K562 (cell line): Measurements from ENCODE around the gene CFL1. TPM values are rescaled to one million over a fixed set of nuclear protein-coding genes. Genes with fewer than 3 reads are reported as not detected.

Experiments
- ATAC-seq: fragments of 200-7000 bp; cut with Tn5 transposase; 3 replicates; pipeline ENCODE4 v1.9.1; 2020; ENCODE audit warnings: moderate library complexity
- BruUV-seq: library from RNA; stranded (reverse); fragments of 400-500 nt; replicated peaks from 2 replicates; lab custom pipeline; 2021; lab: Mats Ljungman, UMichigan
- CTCF ChIA-PET: fragments of 300-600 bp; formaldehyde crosslinking; extraction: SDS; loops from one replicate; lab custom pipeline; 2021; ENCODE audit warnings: low intra/inter-chr PET ratio; lab: Yijun Ruan, JAX
- POLR2A ChIA-PET: fragments of 300-600, 350-650 bp; sonication (Branson Sonifier 250); formaldehyde crosslinking; extraction: SDS; loops from one replicate; lab custom pipeline; 2021; ENCODE audit warnings: antibody characterized with exemption, inconsistent platforms; lab: Yijun Ruan, JAX
- DNase-seq, 4 experiments: peaks; one replicate each; pipeline versions ENCODE4 v3.0.0 to v3.0.0-alpha.2; 2011 to 2018; ENCODE audit warnings: low spot score in 3 of 4, mixed read lengths in 3 of 4; ENCODE audit errors: extremely low read depth in 1 of 4
- FAIRE-seq: peaks from 2 replicates; lab custom pipeline; 2011; peaks lifted over from hg19 to GRCh38; lab: Jason Lieb, UNC
- H2AFZ ChIP-seq: 2 replicates; pipeline ENCODE4 v1.6.0; 2011; ENCODE audit warnings: low read depth, low read length, control low read depth, inconsistent platforms
- H3K27ac ChIP-seq: fragments of 200-600 bp; 3 replicates; pipeline ENCODE4 v1.8.0; 2011; ENCODE audit warnings: low read depth, mild to moderate bottlenecking, control low read depth, inconsistent platforms, low read length, moderate library complexity, mixed read lengths; ENCODE audit errors: extremely low read depth
- H3K27me3 ChIP-seq, 2 experiments: fragments of 300-600 bp in 1 of 2; 2 replicates in 1 of 2; 3 replicates in 1 of 2; pipeline versions ENCODE4 v1.6.0 to v1.8.0; 2011; ENCODE audit warnings: inconsistent platforms in 2 of 2, low read length in 2 of 2, mild to moderate bottlenecking in 1 of 2, mixed read lengths in 1 of 2, moderate library complexity in 1 of 2; ENCODE audit not compliant: control insufficient read depth in 2 of 2, insufficient read depth in 2 of 2
- H3K36me3 ChIP-seq: fragments of 300-600 bp; 3 replicates; pipeline ENCODE4 v1.8.0; 2011; ENCODE audit warnings: mild to moderate bottlenecking, low read length, inconsistent platforms; ENCODE audit not compliant: control insufficient read depth, insufficient read depth
- H3K4me1 ChIP-seq, 2 experiments: fragments of 200-600 bp in 1 of 2; replicated peaks in 1 of 2; 2 replicates in 1 of 2; 3 replicates in 1 of 2; pipeline versions ENCODE4 v1.5.1 to v1.8.0; 2011; ENCODE audit warnings: inconsistent platforms in 2 of 2, low read length in 2 of 2, mild to moderate bottlenecking in 1 of 2, mixed read lengths in 1 of 2, moderate library complexity in 1 of 2; ENCODE audit not compliant: control insufficient read depth in 2 of 2, insufficient read depth in 2 of 2
- H3K4me2 ChIP-seq: 2 replicates; pipeline ENCODE4 v1.6.1; 2011; ENCODE audit warnings: low read length, control low read depth, inconsistent platforms, mixed read lengths; ENCODE audit not compliant: insufficient read depth
- H3K4me3 ChIP-seq: fragments of 200-600 bp; sonication (generic), shearing (Covaris generic); 2 replicates; pipeline ENCODE4 v1.5.1; 2016; ENCODE audit warnings: control low read depth, inconsistent platforms
- H3K79me2 ChIP-seq: fragments of 200-600 bp; 3 replicates; pipeline ENCODE4 v1.8.0; 2011; ENCODE audit warnings: low read length, inconsistent platforms; ENCODE audit not compliant: control insufficient read depth, insufficient read depth
- H3K9ac ChIP-seq, 2 experiments: 2 replicates each; pipeline versions ENCODE4 v1.6.0 to v1.6.1; 2011; ENCODE audit warnings: low read depth in 2 of 2, low read length in 2 of 2, control low read depth in 1 of 2, inconsistent platforms in 1 of 2, mild to moderate bottlenecking in 1 of 2, mixed read lengths in 1 of 2; ENCODE audit not compliant: insufficient read depth in 1 of 2
- H3K9me1 ChIP-seq: one replicate; pipeline ENCODE4 v1.6.0; 2011; ENCODE audit warnings: inconsistent platforms, mild to moderate bottlenecking, low read length, moderate library complexity; ENCODE audit not compliant: control insufficient read depth, insufficient read depth
- H3K9me3 ChIP-seq: replicated peaks from 2 replicates; pipeline ENCODE4 v1.5.1; 2011; ENCODE audit warnings: low read depth, low read length, inconsistent platforms; ENCODE audit not compliant: control insufficient read depth, insufficient read depth
- H4K20me1 ChIP-seq: replicated peaks from 2 replicates; pipeline ENCODE4 v1.6.1; 2011; ENCODE audit warnings: low read length, inconsistent platforms, mixed read lengths; ENCODE audit not compliant: control insufficient read depth, insufficient read depth
- HMGN3 ChIP-seq: IDR thresholded peaks from 2 replicates; pipeline ENCODE4 v1.6.1; 2011; ENCODE audit warnings: borderline replicate concordance, low read depth, mild to moderate bottlenecking, mixed read lengths, low read length; ENCODE audit not compliant: insufficient read length; ENCODE audit errors: extremely low read depth
- SIX5 ChIP-seq, 2 experiments: IDR thresholded peaks; 2 replicates each; pipeline ENCODE4 v1.6.1; 2011; ENCODE audit warnings: low read length in 2 of 2, borderline replicate concordance in 1 of 2, low read depth in 1 of 2, mild to moderate bottlenecking in 1 of 2, moderate library complexity in 1 of 2; ENCODE audit not compliant: insufficient read depth in 1 of 2
- ZNF133 ChIP-seq: fragments of 250-450 bp; sonication (Bioruptor Pico); IDR thresholded peaks from 2 replicates; pipeline ENCODE4 v1.4.0; 2020; ENCODE audit warnings: mild to moderate bottlenecking
- ZNF175 ChIP-seq: fragments of 200-800 bp; sonication (Bioruptor generic); IDR thresholded peaks from 2 replicates; pipeline ENCODE4 v1.6.1; 2016; ENCODE audit warnings: low read depth, mild to moderate bottlenecking, missing genetic modification characterization, missing compliant biosample characterization
- WGBS: fragments of 100-300 bp; shearing (Covaris generic); methylation state at CpG from one replicate; pipeline ENCODE4 v1.1.6; 2016; ENCODE audit warnings: low coverage, mixed read lengths; ENCODE audit not compliant: insufficient coverage; ENCODE audit errors: missing lambda C conversion rate; 5-methylcytosine and 5-hydroxymethylcytosine counted together
- in situ Hi-C: fragments of 300-500 bp; cut with MboI; formaldehyde crosslinking; loops from 4 replicates; pipeline ENCODE4 v1.15.0; 2018; ENCODE audit warnings: inconsistent platforms, mixed read lengths
- intact Hi-C: fragments of 100-400 bp; cut with micrococcal nuclease; formaldehyde crosslinking; loops from 2 replicates; pipeline ENCODE4 v1.14.2; 2022
- polyA plus RNA-seq, 8 experiments: library from polyadenylated mRNA; depleted of rRNA in 4 of 8; stranded (reverse) in 5 of 8; unstranded in 3 of 8; fragments of >200 nt; fragmentation: Nextera tagmentation in 2 of 8; fragmentation: Illumina TruSeq in 1 of 8; extraction: Ambion mirVana in 2 of 8; extraction: Trizol in 1 of 8; gene quantifications; 2 replicates each; pipeline versions ENCODE4 v1.2.1 to v1.2.3, GENCODE V29; 2011 to 2014; ENCODE audit warnings: inconsistent platforms in 1 of 8, missing spikeins in 1 of 8
- total RNA-seq, 7 experiments: library from RNA; depleted of rRNA in 6 of 7; stranded (reverse); fragments of >200 nt in 6 of 7; fragmentation: Illumina TruSeq in 2 of 7; extraction: Trizol in 2 of 7; gene quantifications; 2 replicates each; pipeline versions ENCODE4 v1.2.1 to v1.2.3, GENCODE V29; 2011 to 2021; ENCODE audit warnings: low replicate concordance in 1 of 7
- TF ChIP-seq, protein P1 (sequence below): fragments of 450-650 bp; IDR thresholded peaks from 2 replicates; pipeline ENCODE4 v1.6.1; 2018; ENCODE audit not compliant: partially characterized antibody

Gene CFL1
- total and polyA plus RNA-seq, 9 of the 15 experiments (the other 6 are each of a cell fraction or from before 2014, with no cell fraction given), result 105 to 1,101 (median 859) TPM

DNA sequence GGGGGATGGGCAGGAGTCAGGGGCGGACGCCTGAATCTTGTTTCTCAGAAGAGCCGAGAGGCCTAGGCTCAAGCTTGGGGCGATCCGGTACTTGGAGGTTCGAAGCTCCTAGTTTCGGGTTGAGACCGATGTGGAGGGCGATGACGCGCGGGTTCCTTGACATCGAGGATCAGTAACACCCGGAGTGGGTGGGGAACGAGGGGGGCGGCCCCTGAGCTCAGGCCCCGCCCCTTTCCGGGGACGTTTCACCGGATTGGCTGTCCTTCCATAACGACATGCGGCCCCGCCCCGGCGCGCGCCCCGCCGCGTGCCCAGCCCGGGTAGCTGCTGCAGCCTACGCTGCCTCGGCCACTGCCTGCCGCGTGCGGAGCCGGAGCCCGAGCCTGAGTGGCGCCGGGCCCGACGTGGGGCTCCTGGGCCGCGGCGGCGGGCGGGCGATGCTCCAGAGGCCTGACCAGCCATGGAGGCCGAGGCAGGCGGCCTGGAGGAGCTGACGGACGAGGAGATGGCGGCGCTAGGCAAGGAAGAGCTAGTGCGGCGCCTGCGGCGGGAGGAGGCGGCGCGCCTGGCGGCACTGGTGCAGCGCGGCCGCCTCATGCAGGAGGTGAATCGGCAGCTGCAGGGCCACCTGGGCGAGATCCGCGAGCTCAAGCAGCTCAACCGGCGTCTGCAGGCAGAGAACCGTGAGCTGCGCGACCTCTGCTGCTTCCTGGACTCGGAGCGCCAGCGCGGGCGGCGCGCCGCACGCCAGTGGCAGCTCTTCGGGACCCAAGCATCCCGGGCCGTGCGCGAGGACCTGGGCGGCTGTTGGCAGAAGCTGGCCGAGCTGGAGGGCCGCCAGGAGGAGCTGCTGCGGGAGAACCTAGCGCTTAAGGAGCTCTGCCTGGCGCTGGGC is 32.6 kb upstream of the CFL1 start, which contains the start of gene CCDC85B:
Gene CCDC85B, plus strand, starts transcription at position 350 of the 895 bp plus-strand sequence. Its CDS starts 111 bp downstream, at position 461.
- no peaks in the 10 kb centered on the region for H3K27me3 ChIP-seq
- H3K9me3 ChIP-seq, result no peaks in the 10 kb centered on the region
- peaks cover 40 to 67% of the 10 kb centered on the region in 2 experiments for H3K4me1 ChIP-seq
- peak; percentile 81 for FAIRE-seq
- H3K4me3 ChIP-seq, result peak within 1 kb of the TSS; percentile 70
- H3K36me3 ChIP-seq, result peaks cover 50% of the 10 kb centered on the region; the same call in 2 of the 3 replicates
- H3K79me2 ChIP-seq, result peaks cover 64% of the 10 kb centered on the region
- intact Hi-C loops, result loop anchor here (1.0 kb wide), 1 partner anchor 99 kb away; no protein-coding TSS in a partner anchor
- H3K9ac ChIP-seq, result peak within 1 kb of the TSS; percentile 80 to 98
- POLR2A ChIA-PET, result interaction anchor here (0.6 to 14.4 kb wide), 40 partner anchors 9 to 961 kb away, joined by 3 to 147 read pairs (median 4); partner anchors contain the start of genes BANF1, C11orf68, CFL1 and CTSW
- in situ Hi-C loops, result no loop called here
- peak within 1 kb of the TSS; percentile 91 for H3K4me2 ChIP-seq
- peak within 1 kb of the TSS; percentile 85 for H3K27ac ChIP-seq
- peak within 1 kb of the TSS; percentile 78 for H2AFZ ChIP-seq
- under 1% methylated on average over 86 of the region's 94 CpGs for WGBS
- DNase-seq, result peak; percentile 91 to 98 (median 94)
- no TSS peak for BruUV-seq
- peak; percentile 71 for ATAC-seq
- H3K9me1 ChIP-seq, result no peaks in the 10 kb centered on the region
- H4K20me1 ChIP-seq, result peaks cover 21% of the 10 kb centered on the region
- CTCF ChIA-PET, result interaction anchor here (1.1 to 1.7 kb wide), 2 partner anchors 21 to 100 kb away, joined by 3 to 5 read pairs; no protein-coding TSS in a partner anchor
- TF ChIP-seq ZNF175 (CRISPR knock-in tag) (peak; percentile 46; the same call in 1 of the 2 replicates), SIX5 (IDR thresholded peaks at IDR 0.05; ENCODE audit: borderline replicate concordance in 1 of 2, insufficient read depth in 1 of 2, low read depth in 1 of 2, low read length in 2 of 2) (no peak), ZNF133 (CRISPR knock-in tag) (no peak), HMGN3 (peak; percentile 23)
- TF ChIP-seq, protein P1, sequence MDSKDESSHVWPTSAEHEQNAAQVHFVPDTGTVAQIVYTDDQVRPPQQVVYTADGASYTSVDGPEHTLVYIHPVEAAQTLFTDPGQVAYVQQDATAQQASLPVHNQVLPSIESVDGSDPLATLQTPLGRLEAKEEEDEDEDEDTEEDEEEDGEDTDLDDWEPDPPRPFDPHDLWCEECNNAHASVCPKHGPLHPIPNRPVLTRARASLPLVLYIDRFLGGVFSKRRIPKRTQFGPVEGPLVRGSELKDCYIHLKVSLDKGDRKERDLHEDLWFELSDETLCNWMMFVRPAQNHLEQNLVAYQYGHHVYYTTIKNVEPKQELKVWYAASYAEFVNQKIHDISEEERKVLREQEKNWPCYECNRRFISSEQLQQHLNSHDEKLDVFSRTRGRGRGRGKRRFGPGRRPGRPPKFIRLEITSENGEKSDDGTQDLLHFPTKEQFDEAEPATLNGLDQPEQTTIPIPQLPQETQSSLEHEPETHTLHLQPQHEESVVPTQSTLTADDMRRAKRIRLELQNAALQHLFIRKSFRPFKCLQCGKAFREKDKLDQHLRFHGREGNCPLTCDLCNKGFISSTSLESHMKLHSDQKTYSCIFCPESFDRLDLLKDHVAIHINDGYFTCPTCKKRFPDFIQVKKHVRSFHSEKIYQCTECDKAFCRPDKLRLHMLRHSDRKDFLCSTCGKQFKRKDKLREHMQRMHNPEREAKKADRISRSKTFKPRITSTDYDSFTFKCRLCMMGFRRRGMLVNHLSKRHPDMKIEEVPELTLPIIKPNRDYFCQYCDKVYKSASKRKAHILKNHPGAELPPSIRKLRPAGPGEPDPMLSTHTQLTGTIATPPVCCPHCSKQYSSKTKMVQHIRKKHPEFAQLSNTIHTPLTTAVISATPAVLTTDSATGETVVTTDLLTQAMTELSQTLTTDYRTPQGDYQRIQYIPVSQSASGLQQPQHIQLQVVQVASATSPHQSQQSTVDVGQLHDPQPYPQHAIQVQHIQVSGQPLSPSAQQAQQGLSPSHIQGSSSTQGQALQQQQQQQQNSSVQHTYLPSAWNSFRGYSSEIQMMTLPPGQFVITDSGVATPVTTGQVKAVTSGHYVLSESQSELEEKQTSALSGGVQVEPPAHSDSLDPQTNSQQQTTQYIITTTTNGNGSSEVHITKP, result peak; percentile 35
